H7 (cell line): ENCODE data around the gene SLTM. TPM values are rescaled to one million over a fixed set of nuclear protein-coding genes. Genes with fewer than 3 reads are reported as not detected.
A peak's percentile ranks its signal among the peaks of the same experiment; 100 is the strongest.
"Not testable (repeated sequence)": the region's sequence is repeated elsewhere in the genome, so short reads cannot be mapped to it uniquely, and the experiment has no call there.

Experiments
- DNase-seq: peaks from one replicate; pipeline ENCODE4 v3.0.0; 2012
- H3K27me3 ChIP-seq: 2 replicates; pipeline ENCODE4 v1.6.0; 2011; ENCODE audit warnings: mild to moderate bottlenecking, low read length; ENCODE audit not compliant: control insufficient read depth, insufficient read depth
- H3K36me3 ChIP-seq: replicated peaks from 2 replicates; pipeline ENCODE4 v1.5.1; 2011; ENCODE audit warnings: low read length; ENCODE audit not compliant: control insufficient read depth, insufficient read depth
- H3K4me3 ChIP-seq: 2 replicates; pipeline ENCODE4 v1.5.1; 2011; ENCODE audit warnings: low read depth, mild to moderate bottlenecking, control low read depth, low read length, moderate library complexity; ENCODE audit not compliant: insufficient read depth
- total RNA-seq: library from RNA; depleted of rRNA; stranded (reverse); fragments of >200 nt; shearing (Covaris generic); gene quantifications from 2 replicates; pipeline ENCODE4 v1.2.3, GENCODE V29; 2014

The SLTM gene
- total RNA-seq, 1 experiment from 2014 or later = 56.4 TPM

- Histone ChIP-seq H3K4me3 (no peak overlapping the region), H3K27me3 (no peaks in the 10 kb centered on the region), H3K36me3 (peaks cover 15% of the 10 kb centered on the region)
- no peak for DNase-seq
These were observed 58.1 kb downstream of the SLTM start for GRCh38 chr15:58875343-58875742.

DNA sequence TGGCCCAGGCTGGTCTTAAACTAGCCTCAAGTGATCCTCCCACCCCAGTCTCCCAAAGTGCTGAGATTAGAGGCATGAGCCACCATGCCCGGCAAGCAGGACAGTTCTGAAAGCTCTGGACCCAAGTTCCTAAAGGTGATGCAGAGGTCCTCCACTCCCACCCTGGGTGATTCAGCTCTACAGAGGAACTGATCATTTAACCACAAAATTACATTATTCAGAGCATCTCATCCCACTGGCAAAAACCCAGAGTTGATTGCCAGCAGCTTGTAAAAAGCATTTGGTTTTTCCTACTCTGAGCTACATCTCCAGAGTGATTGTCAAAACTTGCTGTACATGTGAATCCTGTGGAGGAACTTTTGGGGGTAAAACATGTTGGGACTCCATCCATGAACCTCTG lies 60.2 kb downstream of the SLTM start:
- H3K27me3 ChIP-seq = no peaks in the 10 kb centered on the region
- no peak overlapping the region for H3K4me3 ChIP-seq
- DNase-seq = no peak
- peaks cover under 1% of the 10 kb centered on the region; the same call in 1 of the 2 replicates for H3K36me3 ChIP-seq

GRCh38 chr15:58870451-58870850 lies 63.0 kb downstream of the SLTM start:
- no peak for DNase-seq
- H3K27me3 ChIP-seq = peaks cover under 1% of the 10 kb centered on the region; the same call in 1 of the 2 replicates
- no peaks in the 10 kb centered on the region for H3K36me3 ChIP-seq
- no peak overlapping the region for H3K4me3 ChIP-seq

DNA sequence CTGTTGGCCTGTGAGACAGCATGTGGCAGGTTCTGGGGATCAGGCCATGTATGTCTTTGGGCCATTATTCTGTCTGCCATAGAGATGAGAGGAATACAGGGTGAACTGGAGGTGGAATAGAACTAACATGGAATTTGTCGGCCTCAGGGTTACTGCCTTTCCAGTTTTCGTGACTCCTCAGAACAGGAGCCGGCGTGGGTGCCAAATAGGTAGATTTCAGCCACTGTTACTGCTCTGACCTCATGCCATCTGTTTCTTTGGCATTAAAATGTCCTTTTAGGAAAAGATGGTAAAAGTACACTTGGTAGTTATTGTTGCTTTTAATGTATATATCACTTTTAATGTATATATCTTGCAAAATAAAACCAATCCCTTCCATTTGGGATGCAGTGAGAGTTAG lies 65.6 kb downstream of the SLTM start:
- no peak overlapping the region for H3K4me3 ChIP-seq
- H3K27me3 ChIP-seq = peaks cover 11% of the 10 kb centered on the region
- H3K36me3 ChIP-seq = no peaks in the 10 kb centered on the region
- DNase-seq = no peak

DNA sequence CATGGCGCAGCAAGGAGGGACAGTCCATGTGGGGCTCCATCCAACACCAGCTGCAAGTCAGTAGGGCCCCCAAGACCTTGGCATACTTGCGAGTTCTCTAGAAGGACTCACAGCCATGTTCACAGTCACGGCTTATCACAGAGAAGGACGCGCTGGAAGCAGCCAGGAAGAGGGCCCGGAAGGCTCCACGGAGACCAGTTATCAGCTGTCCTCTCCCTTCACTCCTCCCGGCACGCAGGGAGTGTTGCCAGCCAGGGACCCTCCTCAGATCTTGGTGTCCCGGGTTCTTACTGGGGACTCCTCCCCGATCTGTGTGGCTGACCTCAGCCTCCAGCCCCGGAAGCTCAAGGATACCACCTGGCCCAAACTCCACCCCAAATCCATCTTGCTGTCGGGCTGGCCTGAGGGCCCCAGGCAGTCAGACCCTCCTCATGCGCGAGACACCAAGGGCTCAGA lies 68.0 kb downstream of the SLTM start:
- Histone ChIP-seq H3K27me3 (peaks cover 11% of the 10 kb centered on the region), H3K4me3 (peak overlapping the region; percentile 29), H3K36me3 (no peaks in the 10 kb centered on the region)
- no peak for DNase-seq

DNA sequence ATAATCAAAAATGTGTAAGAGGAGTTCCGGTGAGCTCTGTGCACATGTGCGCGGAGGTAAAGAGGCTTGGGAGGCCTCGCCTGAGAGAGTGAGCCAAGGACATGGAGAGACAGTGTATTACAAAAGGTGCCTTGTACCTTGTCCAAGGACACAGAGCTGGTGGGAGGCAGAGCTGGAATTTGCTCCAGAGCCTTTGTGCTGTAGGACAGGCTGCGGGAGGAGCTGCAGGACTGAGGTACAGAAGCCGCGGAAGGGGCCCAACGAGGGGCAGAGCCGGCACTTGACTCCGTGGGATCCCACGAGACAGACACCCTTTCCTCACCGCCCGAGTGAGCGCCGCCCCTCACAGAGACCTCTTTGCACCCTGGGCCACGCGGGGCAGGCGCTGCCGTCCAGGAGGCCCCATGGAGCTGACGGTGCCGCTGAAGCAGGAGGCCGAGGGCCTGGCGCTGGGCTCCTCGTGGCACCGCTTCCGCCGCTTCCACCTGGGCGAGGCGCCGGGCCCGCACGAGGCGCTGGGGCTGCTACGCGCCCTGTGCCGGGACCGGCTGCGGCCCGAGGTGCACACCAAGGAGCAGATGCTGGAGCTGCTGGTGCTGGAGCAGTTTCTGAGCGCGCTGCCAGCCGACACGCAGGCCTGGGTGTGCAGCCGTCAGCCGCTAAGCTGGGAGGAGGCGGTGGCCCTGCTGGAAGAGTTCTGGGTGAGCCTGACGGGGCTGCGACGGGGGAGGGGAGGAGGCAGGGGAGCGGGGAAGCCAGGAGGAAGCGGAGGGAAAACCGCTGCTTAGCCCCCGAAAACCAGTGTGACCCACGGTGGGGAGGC lies 68.7 kb downstream of the SLTM start:
- DNase-seq = peak; percentile 82
- H3K36me3 ChIP-seq = no peaks in the 10 kb centered on the region
- H3K4me3 ChIP-seq = peak overlapping the region; percentile 29
- peaks cover 11% of the 10 kb centered on the region for H3K27me3 ChIP-seq

- H3K36me3 ChIP-seq = no peaks in the 10 kb centered on the region
- H3K4me3 ChIP-seq = no peak overlapping the region
- no peak for DNase-seq
- H3K27me3 ChIP-seq = peaks cover 11% of the 10 kb centered on the region
These were observed 71.2 kb downstream of the SLTM start for GRCh38 chr15:58862326-58862725.

DNA sequence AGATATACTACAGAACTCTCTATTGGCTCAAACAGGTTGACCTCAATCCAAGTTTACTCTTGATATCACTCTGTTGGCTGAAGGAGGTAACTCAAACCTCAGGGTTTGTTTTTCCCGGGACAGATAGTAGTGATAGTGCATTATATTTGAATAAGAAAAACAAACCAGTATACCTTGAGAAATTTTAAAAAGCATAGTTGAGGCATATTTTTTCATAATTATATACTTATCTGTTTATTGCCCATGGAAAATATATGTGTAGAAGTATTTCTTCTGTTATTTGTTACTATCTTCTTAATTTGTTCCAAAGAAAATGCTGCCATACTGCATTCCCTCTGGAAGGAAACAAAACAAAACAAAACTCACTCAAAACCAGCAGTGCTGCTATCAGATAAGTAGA lies 76.9 kb downstream of the SLTM start:
- H3K27me3 ChIP-seq, H3K36me3 ChIP-seq, DNase-seq, H3K4me3 ChIP-seq: not testable (repeated sequence)

GRCh38 chr15:58856086-58856485 lies 77.4 kb downstream of the SLTM start:
- Histone ChIP-seq H3K4me3 (no peak overlapping the region), H3K36me3 (no peaks in the 10 kb centered on the region), H3K27me3 (no peaks in the 10 kb centered on the region)
- DNase-seq = no peak

GRCh38 chr15:58854593-58854992 lies 78.9 kb downstream of the SLTM start:
- no peak for DNase-seq
- H3K36me3 ChIP-seq = no peaks in the 10 kb centered on the region
- no peak overlapping the region for H3K4me3 ChIP-seq
- no peaks in the 10 kb centered on the region for H3K27me3 ChIP-seq

- DNase-seq = peak; percentile 12
- Histone ChIP-seq H3K27me3 (no peaks in the 10 kb centered on the region), H3K4me3 (no peak overlapping the region), H3K36me3 (no peaks in the 10 kb centered on the region)
These were observed 81.1 kb downstream of the SLTM start for GRCh38 chr15:58852347-58852746.

DNA sequence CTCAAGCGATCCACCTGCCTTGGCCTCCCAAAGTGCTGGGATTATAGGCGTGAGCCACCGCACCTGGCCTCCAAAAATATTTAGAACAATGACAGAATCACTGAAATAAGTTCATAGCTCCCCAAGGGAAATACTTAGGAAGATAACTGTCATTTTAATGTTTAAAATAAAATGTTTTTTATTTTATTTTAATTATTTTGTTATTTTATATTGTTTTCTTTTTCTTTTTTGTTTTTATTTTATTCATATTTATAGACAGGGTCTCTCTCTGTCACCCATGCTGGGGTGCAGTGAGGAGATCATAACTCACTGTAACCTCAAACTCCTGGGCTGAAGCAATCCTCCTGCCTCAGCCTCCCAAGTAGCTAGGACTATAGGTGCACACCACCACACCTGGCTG lies 82.3 kb downstream of the SLTM start:
- not testable (repeated sequence) for H3K36me3 ChIP-seq, DNase-seq, H3K4me3 ChIP-seq, H3K27me3 ChIP-seq

- Histone ChIP-seq H3K36me3 (no peaks in the 10 kb centered on the region), H3K27me3 (no peaks in the 10 kb centered on the region), H3K4me3 (no peak overlapping the region)
- DNase-seq = no peak
These were observed 90.6 kb downstream of the SLTM start for GRCh38 chr15:58842713-58843396.

GRCh38 chr15:58840048-58840447 lies 93.4 kb downstream of the SLTM start:
- Histone ChIP-seq H3K27me3 (no peaks in the 10 kb centered on the region), H3K4me3 (no peak overlapping the region), H3K36me3 (no peaks in the 10 kb centered on the region)
- DNase-seq = no peak

GRCh38 chr15:58839485-58839884 lies 94.0 kb downstream of the SLTM start:
- DNase-seq = peak; percentile 25
- Histone ChIP-seq H3K4me3 (no peak overlapping the region), H3K36me3 (no peaks in the 10 kb centered on the region), H3K27me3 (no peaks in the 10 kb centered on the region)
